A549 (cell line): ENCODE data around the gene CAMK4. TPM values are rescaled to one million over a fixed set of nuclear protein-coding genes. Genes with fewer than 3 reads are reported as not detected.

Experiments used
- ATAC-seq, 2 experiments: fragments of 200-7000 bp in 1 of 2; fragments of >200 bp in 1 of 2; cut with Nextera tagmentation in 1 of 2; cut with Tn5 transposase in 1 of 2; 3 replicates each; pipeline versions ENCODE4 v1.8.0 to v1.9.1; 2018 to 2020; ENCODE audit warnings: mild to moderate bottlenecking in 1 of 2, moderate library complexity in 1 of 2
- CTCF ChIA-PET: fragments of 300-600 bp; sonication (Branson Sonifier 250); formaldehyde crosslinking; extraction: SDS; loops from one replicate; lab custom pipeline; 2021; ENCODE audit warnings: antibody characterized with exemption, inconsistent platforms; lab: Yijun Ruan, JAX
- POLR2A ChIA-PET: fragments of 350-600 bp; formaldehyde crosslinking; extraction: SDS; loops from one replicate; lab custom pipeline; 2021; ENCODE audit warnings: antibody characterized with exemption, inconsistent platforms; lab: Yijun Ruan, JAX
- DNase-seq, 2 experiments: peaks; one replicate each; pipeline versions ENCODE4 v3.0.0 to v3.0.0-alpha.2; 2011 to 2016; ENCODE audit warnings: low read depth in 1 of 2, low spot score in 1 of 2
- FAIRE-seq: peaks from 2 replicates; lab custom pipeline; 2011; peaks lifted over from hg19 to GRCh38; lab: Jason Lieb, UNC
- H3K27ac ChIP-seq, 2 experiments: fragments of >200 bp; sonication (Bioruptor Twin); formaldehyde crosslinking; 3 replicates each; pipeline ENCODE4 v1.5.1; 2016 to 2017
- H3K4me1 ChIP-seq: fragments of >200 bp; sonication (Bioruptor Twin); formaldehyde crosslinking; 3 replicates; pipeline ENCODE4 v1.6.1; 2016
- H3K4me2 ChIP-seq: fragments of >200 bp; sonication (Bioruptor Twin); formaldehyde crosslinking; 3 replicates; pipeline ENCODE4 v1.6.1; 2016
- H3K4me3 ChIP-seq: fragments of >200 bp; sonication (Bioruptor Twin); formaldehyde crosslinking; 3 replicates; pipeline ENCODE4 v1.5.1; 2016
- H3K9me3 ChIP-seq: fragments of >200 bp; sonication (Bioruptor Twin); formaldehyde crosslinking; 3 replicates; pipeline ENCODE4 v1.6.1; 2016
- ATOH8 ChIP-seq: fragments of 250-450 bp; sonication (Bioruptor Pico); IDR thresholded peaks from 2 replicates; pipeline ENCODE4 v1.5.0; 2020; ENCODE audit warnings: low read depth, mild to moderate bottlenecking, moderate library complexity
- BHLHE40 ChIP-seq: IDR thresholded peaks from 2 replicates; pipeline ENCODE4 v1.6.1; 2012; ENCODE audit warnings: low read depth, low read length, inconsistent platforms
- CBX2 ChIP-seq: fragments of 200-600 bp; sonication (generic); IDR thresholded peaks from 2 replicates; pipeline ENCODE4 v1.6.1; 2016; ENCODE audit warnings: low read depth, mild to moderate bottlenecking, borderline replicate concordance
- CBX8 ChIP-seq: fragments of 200-600 bp; sonication (generic); IDR thresholded peaks from 2 replicates; pipeline ENCODE4 v1.6.1; 2016
- E2F6 ChIP-seq: IDR thresholded peaks from 2 replicates; pipeline ENCODE4 v1.6.1; 2012; ENCODE audit warnings: low read depth, borderline replicate concordance
- EP300 ChIP-seq, 2 experiments: fragments of >200 bp; sonication (Bioruptor Twin); formaldehyde crosslinking; IDR thresholded peaks; 2 replicates in 1 of 2; 3 replicates in 1 of 2; pipeline ENCODE4 v1.6.1; 2016 to 2017
- ESRRA ChIP-seq: fragments of 150-350 bp; IDR thresholded peaks from 2 replicates; pipeline ENCODE4 v1.6.1; 2014; ENCODE audit warnings: mild to moderate bottlenecking, low read length, borderline replicate concordance
- FOSB ChIP-seq: fragments of 250-450 bp; sonication (Bioruptor Pico); IDR thresholded peaks from 2 replicates; pipeline ENCODE4 v1.5.0; 2020; ENCODE audit warnings: mild to moderate bottlenecking, moderate library complexity
- FOSL2 ChIP-seq, 2 experiments: fragments of 450-650 bp in 1 of 2; fragments of >200 bp in 1 of 2; sonication (Bioruptor Twin) in 1 of 2; formaldehyde crosslinking; IDR thresholded peaks; 2 replicates each; pipeline versions ENCODE4 v1.5.0 to v1.6.1; 2016 to 2020; ENCODE audit warnings: mild to moderate bottlenecking in 1 of 2, moderate library complexity in 1 of 2
- GATA3 ChIP-seq: IDR thresholded peaks from 2 replicates; pipeline ENCODE4 v1.6.1; 2012; ENCODE audit warnings: borderline replicate concordance
- HEYL ChIP-seq: fragments of 250-450 bp; sonication (Bioruptor Pico); IDR thresholded peaks from 2 replicates; pipeline ENCODE4 v1.8.0; 2021; ENCODE audit warnings: mild to moderate bottlenecking, moderate library complexity
- HMGXB4 ChIP-seq: fragments of 250-450 bp; sonication (Bioruptor Pico); IDR thresholded peaks from 2 replicates; pipeline ENCODE4 v1.5.0; 2021; ENCODE audit warnings: mild to moderate bottlenecking, moderate library complexity, borderline replicate concordance
- HOXA7 ChIP-seq: fragments of 250-450 bp; sonication (Bioruptor Pico); IDR thresholded peaks from 2 replicates; pipeline ENCODE4 v1.5.0; 2020; ENCODE audit warnings: mild to moderate bottlenecking, moderate library complexity
- HOXB5 ChIP-seq: fragments of 250-450 bp; sonication (Bioruptor Pico); IDR thresholded peaks from 2 replicates; pipeline ENCODE4 v1.5.0; 2020; ENCODE audit warnings: mild to moderate bottlenecking, moderate library complexity
- MAZ ChIP-seq: fragments of 150-350 bp; IDR thresholded peaks from 2 replicates; pipeline ENCODE4 v1.6.1; 2014; ENCODE audit warnings: antibody characterized with exemption, low read depth, low read length, borderline replicate concordance
- MYC ChIP-seq: IDR thresholded peaks from 2 replicates; pipeline ENCODE4 v1.6.1; 2012; ENCODE audit warnings: mild to moderate bottlenecking, inconsistent platforms, low read length, improper control_type of control experiment, borderline replicate concordance
- NFE2L2 ChIP-seq: fragments of 150-350 bp; conservative IDR thresholded peaks from 2 replicates; pipeline ENCODE4 v1.6.1; 2014; ENCODE audit warnings: low read length
- POLR2A ChIP-seq: IDR thresholded peaks from 2 replicates; pipeline ENCODE4 v1.6.1; 2012; ENCODE audit warnings: mild to moderate bottlenecking, low read length
- RARB ChIP-seq: fragments of 250-450 bp; sonication (Bioruptor Pico); IDR thresholded peaks from 2 replicates; pipeline ENCODE4 v1.8.0; 2021; ENCODE audit warnings: mild to moderate bottlenecking, moderate library complexity
- RFX5 ChIP-seq: fragments of 450-650 bp; IDR thresholded peaks from 2 replicates; pipeline ENCODE4 v1.7.1; 2014; ENCODE audit warnings: antibody characterized with exemption, mild to moderate bottlenecking, moderate library complexity
- RNF2 ChIP-seq: fragments of 200-600 bp; sonication (generic); IDR thresholded peaks from 2 replicates; pipeline ENCODE4 v1.6.1; 2016; ENCODE audit warnings: low read depth, mild to moderate bottlenecking, antibody characterized with exemption, moderate library complexity, borderline replicate concordance
- SMC3 ChIP-seq: fragments of >200 bp; sonication (Bioruptor Twin); formaldehyde crosslinking; IDR thresholded peaks from 3 replicates; pipeline ENCODE4 v1.6.1; 2018; ENCODE audit warnings: inconsistent platforms
- TP53 ChIP-seq: fragments of 250-450 bp; sonication (Bioruptor Pico); IDR thresholded peaks from 2 replicates; pipeline ENCODE4 v1.5.0; 2021; ENCODE audit warnings: mild to moderate bottlenecking, moderate library complexity
- ZC3H11A ChIP-seq: fragments of 450-650 bp; IDR thresholded peaks from 2 replicates; pipeline ENCODE4 v1.6.1; 2014; ENCODE audit warnings: antibody characterized with exemption, mild to moderate bottlenecking
- ZNF302 ChIP-seq: fragments of 250-450 bp; sonication (Bioruptor Pico); IDR thresholded peaks from 2 replicates; pipeline ENCODE4 v1.9.0; 2021; ENCODE audit warnings: inconsistent platforms, mild to moderate bottlenecking, moderate library complexity
- WGBS: methylation state at CpG from one replicate; pipeline ENCODE4 v1.1.6; 2017; ENCODE audit errors: missing lambda C conversion rate; 5-methylcytosine and 5-hydroxymethylcytosine counted together
- polyA plus RNA-seq, 4 experiments: library from polyadenylated mRNA; depleted of rRNA in 3 of 4; stranded (reverse); fragments of >200 nt; fragmentation: RNase III in 1 of 4; extraction: RNeasy Plus Mini Kit Qiagen cat#74134 plus additional on column Dnase treatment in 1 of 4; gene quantifications; 2 replicates in 3 of 4; 3 replicates in 1 of 4; pipeline ENCODE4 v1.2.3, GENCODE V29; 2011 to 2017
- TF ChIP-seq, protein P1 (sequence below): fragments of 150-350 bp; IDR thresholded peaks from 2 replicates; pipeline ENCODE4 v1.6.1; 2014; ENCODE audit warnings: low read depth, mild to moderate bottlenecking, low read length

The CAMK4 gene
- polyA plus RNA-seq, 2 of the 4 experiments (the other 2 are of a cell fraction), result not detected

- DNase-seq, result no peak
- Histone ChIP-seq H3K4me2 (no peak overlapping the region), H3K27ac (no peak overlapping the region), H3K9me3 (no peaks in the 10 kb centered on the region), H3K4me3 (no peak overlapping the region), H3K4me1 (no peaks in the 10 kb centered on the region)
- ChIA-PET CTCF (no interaction called here), POLR2A (no interaction called here)
- 0% methylated on average over 1 of the region's 1 CpG for WGBS
- ATAC-seq, result no peak
- TF ChIP-seq HEYL (CRISPR knock-in tag) (no peak), RNF2 (no peak), E2F6 (no peak), POLR2A (no peak), RARB (CRISPR knock-in tag) (no peak), HOXA7 (no peak)
- FAIRE-seq, result no peak
Measured at GRCh38 chr5:111243318-111243717, 19.1 kb downstream of the CAMK4 start.

GRCh38 chr5:111245654-111246053 is 21.5 kb downstream of the CAMK4 start:
- Histone ChIP-seq H3K4me2 (no peak overlapping the region), H3K27ac (no peak overlapping the region), H3K9me3 (no peaks in the 10 kb centered on the region), H3K4me1 (no peaks in the 10 kb centered on the region), H3K4me3 (no peak overlapping the region)
- ChIA-PET POLR2A (no interaction called here), CTCF (interaction anchor here (1.4 kb wide), 1 partner anchor 34 kb away, joined by 6 read pairs; no protein-coding TSS in a partner anchor)
- no peak for DNase-seq
- FAIRE-seq, result no peak
- no peak for ATAC-seq
- TF ChIP-seq GATA3, result no peak
- TF ChIP-seq POLR2A, result no peak
- no peak for TF ChIP-seq RFX5
- no peak for TF ChIP-seq MAZ
- no peak for TF ChIP-seq CBX2
- no peak for TF ChIP-seq E2F6
- TF ChIP-seq MYC, result no peak
- TF ChIP-seq NFE2L2, result no peak
- no peak for TF ChIP-seq ZNF302 (CRISPR knock-in tag)
- TF ChIP-seq SMC3, result no peak
- no peak for TF ChIP-seq CBX8
- no peak for TF ChIP-seq HOXA7
- 52% methylated on average over 2 of the region's 2 CpGs for WGBS

GRCh38 chr5:111246459-111246858 is 22.3 kb downstream of the CAMK4 start:
- no peaks in the 10 kb centered on the region for H3K9me3 ChIP-seq
- no peak for FAIRE-seq
- DNase-seq, result no peak
- CTCF ChIA-PET, result interaction anchor here (1.4 kb wide), 1 partner anchor 33 kb away, joined by 6 read pairs; no protein-coding TSS in a partner anchor
- TF ChIP-seq NFE2L2 (no peak), BHLHE40 (no peak), GATA3 (no peak), TP53 (CRISPR knock-in tag) (no peak), ZNF302 (CRISPR knock-in tag) (no peak)
- TF ChIP-seq, all 56 proteins: peak for 0
- Histone ChIP-seq H3K4me2 (no peak overlapping the region), H3K4me1 (no peaks in the 10 kb centered on the region), H3K4me3 (no peak overlapping the region), H3K27ac (no peak overlapping the region)
- WGBS, result 0% methylated on average over 1 of the region's 1 CpG
- POLR2A ChIA-PET, result no interaction called here
- ATAC-seq, result no peak

DNA sequence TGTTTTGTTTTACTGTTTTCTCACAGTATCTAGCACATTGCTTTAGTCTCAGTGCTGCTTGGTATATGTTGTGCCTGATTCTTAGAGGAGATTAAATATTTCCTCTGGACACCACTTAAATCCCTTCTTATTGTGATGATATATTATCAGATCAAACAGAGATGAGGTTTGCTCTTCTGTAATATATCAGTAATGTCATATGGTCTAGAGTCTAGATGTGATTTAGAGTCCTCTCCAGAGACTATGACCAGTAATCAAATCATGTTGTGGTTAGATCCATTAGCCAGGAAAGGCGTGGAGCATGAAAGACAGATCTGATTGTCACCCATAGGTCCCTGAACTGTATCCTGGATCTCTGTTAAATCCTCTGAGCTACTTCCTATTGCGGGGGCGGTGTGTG is 24.4 kb downstream of the CAMK4 start:
- CTCF ChIA-PET, result no interaction called here
- 35% methylated on average over 3 of the region's 3 CpGs for WGBS
- no peak for DNase-seq
- no peak for FAIRE-seq
- Histone ChIP-seq H3K4me1 (no peaks in the 10 kb centered on the region), H3K4me2 (no peak overlapping the region), H3K9me3 (no peaks in the 10 kb centered on the region), H3K4me3 (no peak overlapping the region), H3K27ac (no peak overlapping the region)
- ATAC-seq, result no peak
- POLR2A ChIA-PET, result no interaction called here
- no peak for TF ChIP-seq ATOH8 (CRISPR knock-in tag)
- no peak for TF ChIP-seq NFE2L2
- TF ChIP-seq ZC3H11A, result no peak
- no peak for TF ChIP-seq FOSL2 (IDR thresholded peaks at IDR 0.05)
- no peak for TF ChIP-seq FOSL2 (CRISPR knock-in tag; IDR thresholded peaks at IDR 0.05)
- TF ChIP-seq HMGXB4 (CRISPR knock-in tag), result no peak
- TF ChIP-seq ESRRA, result no peak
- TF ChIP-seq HEYL (CRISPR knock-in tag), result no peak
- no peak for TF ChIP-seq RARB (CRISPR knock-in tag)
- TF ChIP-seq POLR2A, result no peak
- no peak for TF ChIP-seq EP300 (IDR thresholded peaks at IDR 0.05)
- no peak for TF ChIP-seq FOSB (CRISPR knock-in tag)
- no peak for TF ChIP-seq HOXB5
- TF ChIP-seq RFX5, result no peak
- TF ChIP-seq, protein P1, sequence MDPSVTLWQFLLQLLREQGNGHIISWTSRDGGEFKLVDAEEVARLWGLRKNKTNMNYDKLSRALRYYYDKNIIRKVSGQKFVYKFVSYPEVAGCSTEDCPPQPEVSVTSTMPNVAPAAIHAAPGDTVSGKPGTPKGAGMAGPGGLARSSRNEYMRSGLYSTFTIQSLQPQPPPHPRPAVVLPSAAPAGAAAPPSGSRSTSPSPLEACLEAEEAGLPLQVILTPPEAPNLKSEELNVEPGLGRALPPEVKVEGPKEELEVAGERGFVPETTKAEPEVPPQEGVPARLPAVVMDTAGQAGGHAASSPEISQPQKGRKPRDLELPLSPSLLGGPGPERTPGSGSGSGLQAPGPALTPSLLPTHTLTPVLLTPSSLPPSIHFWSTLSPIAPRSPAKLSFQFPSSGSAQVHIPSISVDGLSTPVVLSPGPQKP, result no peak
